SU-DHL-6 (cell line): Measurements from ENCODE around the gene SYCP2L.
"Not testable (repeated sequence)": the region's sequence is repeated elsewhere in the genome, so short reads cannot be mapped to it uniquely, and the experiment has no call there.

Experiments used
- H2AFZ ChIP-seq: fragments of 200-600 bp; sonication (generic); 2 replicates; pipeline ENCODE4 v1.6.1; 2014; ENCODE audit warnings: low read depth, mild to moderate bottlenecking, moderate library complexity, mixed read lengths, antibody characterized with exemption, low read length; ENCODE audit not compliant: severe bottlenecking
- H3F3A ChIP-seq: fragments of 200-600 bp; shearing (Covaris generic); 2 replicates; pipeline ENCODE4 v1.6.0; 2016; ENCODE audit warnings: antibody characterized with exemption, mild to moderate bottlenecking; ENCODE audit not compliant: insufficient read depth
- H3K27ac ChIP-seq: fragments of 200-600 bp; sonication (generic); 2 replicates; pipeline ENCODE4 v1.5.1; 2016; ENCODE audit warnings: low read depth, mild to moderate bottlenecking, low read length, moderate library complexity, mixed read lengths
- H3K27me3 ChIP-seq: fragments of 200-600 bp; sonication (generic), shearing (Covaris generic); 2 replicates; pipeline ENCODE4 v1.6.0; 2014; ENCODE audit warnings: mild to moderate bottlenecking, low read length
- H3K36me3 ChIP-seq: fragments of 200-600 bp; sonication (generic); 2 replicates; pipeline ENCODE4 v1.6.1; 2014; ENCODE audit warnings: mild to moderate bottlenecking, low read length, mixed read lengths
- H3K4me2 ChIP-seq: fragments of 300-600, 200-600 bp; shearing (Covaris generic), sonication (generic); 2 replicates; pipeline ENCODE4 v1.6.0; 2014; ENCODE audit warnings: low read length, low read depth, mild to moderate bottlenecking; ENCODE audit not compliant: poor library complexity, severe bottlenecking
- H3K4me3 ChIP-seq: fragments of 200-600 bp; sonication (generic); 2 replicates; pipeline ENCODE4 v1.5.1; 2014; ENCODE audit warnings: antibody characterized with exemption, low read length, mild to moderate bottlenecking, mixed read lengths; ENCODE audit not compliant: insufficient read depth, poor library complexity, severe bottlenecking
- H3K79me2 ChIP-seq: fragments of 200-600 bp; sonication (generic); 2 replicates; pipeline ENCODE4 v1.6.1; 2014; ENCODE audit warnings: mild to moderate bottlenecking, low read length, moderate library complexity; ENCODE audit not compliant: insufficient read depth
- H3K9ac ChIP-seq: fragments of 200-600 bp; sonication (generic); 2 replicates; pipeline ENCODE4 v1.7.0; 2014; ENCODE audit warnings: mild to moderate bottlenecking, low read length
- H3K9me2 ChIP-seq: fragments of 200-600 bp; sonication (generic); replicated peaks from 2 replicates; pipeline ENCODE4 v1.6.1; 2014; ENCODE audit warnings: low read length; ENCODE audit not compliant: insufficient read depth
- H3K9me3 ChIP-seq: fragments of 200-600 bp; sonication (generic); 2 replicates; pipeline ENCODE4 v1.6.1; 2014; ENCODE audit warnings: low read length, mixed read lengths; ENCODE audit not compliant: insufficient read depth
- H4K20me1 ChIP-seq: fragments of 200-600 bp; sonication (generic); 2 replicates; pipeline ENCODE4 v1.6.1; 2014; ENCODE audit warnings: low read depth, mild to moderate bottlenecking, antibody characterized with exemption, low read length, moderate library complexity, mixed read lengths
- CTCF ChIP-seq: fragments of 200-600 bp; sonication (generic); IDR thresholded peaks from one replicate; pipeline ENCODE4 v1.5.1; 2017; ENCODE audit warnings: antibody characterized with exemption, mild to moderate bottlenecking, low read length, moderate library complexity; ENCODE audit not compliant: insufficient read depth, poor library complexity, severe bottlenecking
- EZH2phosphoT487 ChIP-seq: fragments of 200-600 bp; sonication (generic), shearing (Covaris generic); conservative IDR thresholded peaks from 2 replicates; pipeline ENCODE4 v1.6.1; 2018; ENCODE audit warnings: mild to moderate bottlenecking, antibody characterized with exemption, low read length, moderate library complexity, mixed read lengths

Gene SYCP2L

GRCh38 chr6:10904015-10904414 lies 17.2 kb downstream of the SYCP2L start:
- H3K4me3 ChIP-seq: no peak overlapping the region
- no peaks in the 10 kb centered on the region for H3F3A ChIP-seq
- H3K4me2 ChIP-seq: no peak overlapping the region
- no peaks in the 10 kb centered on the region for H3K79me2 ChIP-seq
- H3K9me2 ChIP-seq: no peaks in the 10 kb centered on the region
- H3K27ac ChIP-seq: no peak overlapping the region
- H4K20me1 ChIP-seq: no peaks in the 10 kb centered on the region
- H3K27me3 ChIP-seq: no peaks in the 10 kb centered on the region
- no peaks in the 10 kb centered on the region for H3K9me3 ChIP-seq
- TF ChIP-seq EZH2phosphoT487 (no peak), CTCF (no peak)
- no peaks in the 10 kb centered on the region for H3K36me3 ChIP-seq
- H2AFZ ChIP-seq: no peak overlapping the region
- no peak overlapping the region for H3K9ac ChIP-seq

- no peaks in the 10 kb centered on the region for H3K9me3 ChIP-seq
- no peaks in the 10 kb centered on the region for H3K9me2 ChIP-seq
- no peak overlapping the region for H3K4me2 ChIP-seq
- H4K20me1 ChIP-seq: no peaks in the 10 kb centered on the region
- H3F3A ChIP-seq: no peaks in the 10 kb centered on the region
- no peak overlapping the region for H3K9ac ChIP-seq
- H3K27ac ChIP-seq: no peak overlapping the region
- H2AFZ ChIP-seq: no peak overlapping the region
- H3K79me2 ChIP-seq: no peaks in the 10 kb centered on the region
- H3K36me3 ChIP-seq: no peaks in the 10 kb centered on the region
- H3K27me3 ChIP-seq: no peaks in the 10 kb centered on the region
- no peak overlapping the region for H3K4me3 ChIP-seq
- TF ChIP-seq EZH2phosphoT487 (no peak), CTCF (no peak)
Observed at GRCh38 chr6:10908228-10908627, 21.4 kb downstream of the SYCP2L start.

GRCh38 chr6:10919520-10919919 lies 32.7 kb downstream of the SYCP2L start:
- H3K9ac ChIP-seq, H3K27ac ChIP-seq, H3K9me3 ChIP-seq, H3K27me3 ChIP-seq, H3K79me2 ChIP-seq, H3K4me3 ChIP-seq, H4K20me1 ChIP-seq, H2AFZ ChIP-seq, H3K4me2 ChIP-seq, H3K36me3 ChIP-seq, H3F3A ChIP-seq, H3K9me2 ChIP-seq: not testable (repeated sequence)

GRCh38 chr6:10933126-10933525 lies 46.3 kb downstream of the SYCP2L start:
- H3K9me3 ChIP-seq: no peaks in the 10 kb centered on the region
- no peaks in the 10 kb centered on the region for H3K79me2 ChIP-seq
- TF ChIP-seq EZH2phosphoT487: no peak
- no peak for TF ChIP-seq CTCF
- no peak overlapping the region for H3K4me3 ChIP-seq
- no peaks in the 10 kb centered on the region for H3F3A ChIP-seq
- no peaks in the 10 kb centered on the region for H4K20me1 ChIP-seq
- H3K9ac ChIP-seq: no peak overlapping the region
- no peak overlapping the region for H2AFZ ChIP-seq
- no peaks in the 10 kb centered on the region for H3K9me2 ChIP-seq
- no peaks in the 10 kb centered on the region for H3K27me3 ChIP-seq
- no peaks in the 10 kb centered on the region for H3K36me3 ChIP-seq
- no peak overlapping the region for H3K4me2 ChIP-seq
- H3K27ac ChIP-seq: no peak overlapping the region
